C4-2B (cell line): Measurements from ENCODE around the gene EDAR.
A peak's percentile ranks its signal among the peaks of the same experiment; 100 is the strongest.

Experiments used
- H3K27ac ChIP-seq: fragments of 450-650 bp; 2 replicates; pipeline ENCODE4 v1.5.1; 2017
- CTCF ChIP-seq: fragments of 450-650 bp; conservative IDR thresholded peaks from 2 replicates; pipeline ENCODE4 v1.5.1; 2017; ENCODE audit warnings: mild to moderate bottlenecking
- ZFX ChIP-seq: fragments of 450-650 bp; IDR thresholded peaks from 2 replicates; pipeline ENCODE4 v1.6.1; 2017

EDAR gene

DNA sequence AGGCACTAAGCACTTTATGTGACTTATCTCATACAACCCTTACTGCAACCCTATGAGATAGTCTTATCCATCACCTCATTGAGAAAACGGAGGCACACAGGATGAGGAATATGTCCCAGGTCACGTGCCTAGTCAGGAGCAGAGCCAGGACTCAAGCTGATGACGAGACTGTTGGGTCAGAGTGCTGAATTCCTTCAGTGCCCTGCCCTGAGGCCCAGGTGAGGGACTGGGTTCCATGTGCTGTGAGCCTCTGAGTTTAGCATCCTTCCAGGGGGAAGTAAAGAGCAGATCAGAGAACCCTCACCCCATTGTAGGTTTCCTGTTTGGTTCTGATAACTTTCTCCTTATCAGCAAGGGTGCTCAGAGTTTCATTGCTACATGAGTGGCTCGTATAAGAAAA, 11.7 kb upstream of the EDAR start:
- TF ChIP-seq ZFX (no peak), CTCF (no peak)
- no peak overlapping the region for H3K27ac ChIP-seq

DNA sequence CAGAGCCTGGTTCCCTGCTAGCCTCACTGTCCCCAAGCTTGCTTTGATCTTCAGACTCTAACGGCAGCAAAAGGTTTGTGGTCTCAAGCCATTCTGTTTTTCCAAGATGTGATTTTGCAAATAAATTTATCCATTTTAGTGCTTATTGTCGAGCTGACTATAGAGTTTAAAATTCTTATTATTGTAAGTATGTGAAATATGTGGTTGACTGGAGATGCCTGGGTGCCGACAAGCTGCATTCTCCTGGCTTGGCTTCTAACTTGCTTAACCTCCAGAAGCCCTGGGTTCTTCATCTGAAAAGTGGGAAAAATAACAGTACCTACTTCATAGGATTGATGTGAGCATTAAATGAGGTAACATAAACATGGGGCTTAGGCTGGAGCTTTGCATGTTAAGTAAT, 9.9 kb upstream of the EDAR start:
- H3K27ac ChIP-seq, result no peak overlapping the region
- TF ChIP-seq CTCF (no peak), ZFX (no peak)

DNA sequence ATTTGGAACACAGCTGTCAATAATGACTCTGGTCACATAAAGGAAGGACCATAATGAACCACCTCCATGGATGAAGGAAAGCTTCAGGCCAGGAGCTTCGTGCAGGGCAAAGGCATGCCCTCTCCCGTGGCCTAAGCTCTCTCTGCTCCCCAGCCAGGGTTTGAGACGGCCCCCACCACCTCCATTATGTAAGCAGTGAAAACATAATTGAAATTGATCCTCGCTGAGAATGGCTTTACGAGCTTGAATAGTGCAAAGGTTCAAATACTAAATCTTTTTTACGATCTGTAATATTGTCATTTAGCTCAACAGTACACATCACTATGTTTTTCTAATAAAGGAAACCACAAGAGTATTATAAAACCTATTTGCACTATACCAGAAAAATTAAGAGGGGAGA, 5.2 kb upstream of the EDAR start:
- TF ChIP-seq ZFX, result no peak
- no peak for TF ChIP-seq CTCF

GRCh38 chr2:108993095-108993937, 4.3 kb upstream of the EDAR start:
- no peak for TF ChIP-seq CTCF
- no peak for TF ChIP-seq ZFX
- H3K27ac ChIP-seq, result no peak overlapping the region

More for the DNA sequence above, 5.2 kb upstream of the EDAR start:
- no peak overlapping the region for H3K27ac ChIP-seq

DNA sequence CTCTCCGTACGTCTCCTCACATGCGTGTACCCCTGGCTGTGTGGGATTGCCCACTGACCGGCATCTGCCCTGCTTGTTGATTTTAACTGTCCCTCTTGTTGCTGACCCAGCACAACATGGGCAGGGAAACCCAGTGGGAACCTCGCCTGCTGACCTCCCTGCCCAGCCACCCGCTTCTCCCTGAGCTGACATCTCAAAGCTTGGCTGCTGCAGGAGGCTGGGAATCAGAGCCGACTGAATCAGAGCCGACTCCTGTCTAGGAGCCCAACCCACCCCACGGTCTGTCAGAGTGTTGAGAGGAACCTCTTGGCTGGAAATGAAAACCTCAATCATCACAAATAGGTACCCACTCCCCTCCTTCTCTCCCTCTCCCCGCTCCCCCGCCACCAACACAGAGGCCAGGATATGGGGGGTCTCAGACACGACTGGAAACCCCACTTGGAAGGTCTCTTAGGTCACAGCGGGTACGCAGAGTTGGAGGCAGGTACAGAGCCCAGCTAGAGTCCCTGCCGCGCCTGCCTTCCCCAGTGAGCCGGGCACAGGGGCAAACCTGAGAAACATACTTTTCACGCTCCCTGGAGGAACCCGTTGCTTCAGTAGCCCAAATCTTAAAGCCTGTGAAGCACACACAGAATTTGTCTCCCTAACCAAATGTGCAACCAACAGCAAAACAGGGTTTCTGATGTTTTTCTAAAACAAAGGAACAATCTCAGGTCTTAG, 784 bp downstream of the EDAR start:
- H3K27ac ChIP-seq, result no peak overlapping the region
- no peak for TF ChIP-seq ZFX
- TF ChIP-seq CTCF, result no peak

- no peak for TF ChIP-seq CTCF
These were observed 2.0 kb downstream of the EDAR start for GRCh38 chr2:108986916-108987510.

DNA sequence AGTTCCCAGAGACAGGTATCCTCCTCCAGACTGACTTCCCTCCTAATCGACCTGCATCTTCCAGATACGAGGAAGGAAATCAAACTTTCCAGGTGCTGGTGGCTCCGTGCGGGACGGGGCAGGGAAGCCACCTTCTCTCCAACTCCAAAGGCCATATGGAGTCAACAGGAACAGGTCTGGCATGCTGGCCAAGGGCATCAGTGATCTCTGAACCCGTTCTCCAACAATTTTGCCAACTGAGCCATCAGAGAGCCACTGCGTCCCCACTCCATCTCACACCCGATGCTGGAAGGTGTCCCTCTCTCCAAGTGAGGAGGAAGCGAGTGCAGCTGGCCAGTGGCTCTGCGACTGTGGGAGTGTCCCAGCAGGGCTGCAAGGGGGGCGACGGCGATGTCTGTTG, 5.4 kb downstream of the EDAR start:
- peak overlapping the region; percentile 95 for H3K27ac ChIP-seq

More at GRCh38 chr2:108986916-108987510, 2.0 kb downstream of the EDAR start:
- H3K27ac ChIP-seq, result no peak overlapping the region

More for the DNA sequence above, 5.4 kb downstream of the EDAR start:
- TF ChIP-seq ZFX, result no peak
- TF ChIP-seq CTCF, result no peak
